ENCODE measurements around the gene APBA2.

APBA2 gene

DNA sequence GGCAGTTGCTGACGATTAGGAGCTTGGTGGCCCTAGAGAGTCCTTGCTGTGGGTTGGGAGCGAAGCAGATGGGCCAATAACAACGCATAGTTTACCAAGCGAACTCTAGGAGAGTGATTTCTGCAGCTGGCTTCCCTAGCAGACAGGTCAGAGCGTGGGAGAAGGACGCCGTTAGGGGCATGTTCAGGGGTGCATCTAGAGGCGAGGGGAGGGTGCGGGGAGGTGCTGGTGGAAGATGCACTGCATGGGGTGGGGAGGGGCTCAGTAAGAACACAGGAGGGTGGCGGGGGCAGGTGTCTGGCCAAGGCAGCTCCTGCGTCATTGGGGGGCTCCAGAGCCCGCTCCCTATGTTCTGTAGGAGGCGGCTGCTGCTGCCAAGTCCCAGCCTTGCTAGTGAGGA, 8.9 kb downstream of the APBA2 start:
- no peaks in the 10 kb centered on the region for H3K27me3 ChIP-seq (ENCODE audit: insufficient read depth, low read length)
- H3K4me1 ChIP-seq (ENCODE audit: insufficient read depth, low read length, severe bottlenecking) = no peaks in the 10 kb centered on the region
- H4K20me1 ChIP-seq (ENCODE audit: insufficient read depth, low read length) = no peaks in the 10 kb centered on the region

DNA sequence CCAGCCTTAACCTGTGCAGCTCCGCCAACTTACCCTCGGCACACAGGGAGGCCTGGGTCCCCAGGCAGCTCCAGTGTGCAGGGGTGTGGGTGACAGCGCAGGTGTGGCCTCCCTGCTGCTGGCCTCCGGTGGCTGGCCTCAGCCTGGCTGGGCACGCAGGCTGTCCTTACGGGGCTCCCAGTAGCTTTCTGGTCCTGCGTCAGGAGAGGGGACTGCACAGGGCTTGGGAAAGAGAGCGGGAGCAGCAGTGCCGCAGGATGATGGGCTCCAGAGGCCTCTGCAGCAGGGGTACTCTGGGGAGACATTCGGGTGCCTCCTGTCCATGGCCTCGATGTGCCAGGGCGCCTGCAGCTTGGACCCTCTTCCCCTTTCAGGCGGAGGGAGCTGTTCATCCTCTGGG, 9.4 kb downstream of the APBA2 start:
- no peaks in the 10 kb centered on the region for H3K79me2 ChIP-seq (ENCODE audit: insufficient read depth, low read length)
- no peaks in the 10 kb centered on the region for H3K27me3 ChIP-seq (ENCODE audit: insufficient read depth, low read length)
- no peaks in the 10 kb centered on the region for H3K9me2 ChIP-seq (ENCODE audit: low read depth, low read length)
- TF ChIP-seq EZH2 (IDR thresholded peaks at IDR 0.05; ENCODE audit: borderline replicate concordance, low read length) = no peak
- TF ChIP-seq, protein P1, sequence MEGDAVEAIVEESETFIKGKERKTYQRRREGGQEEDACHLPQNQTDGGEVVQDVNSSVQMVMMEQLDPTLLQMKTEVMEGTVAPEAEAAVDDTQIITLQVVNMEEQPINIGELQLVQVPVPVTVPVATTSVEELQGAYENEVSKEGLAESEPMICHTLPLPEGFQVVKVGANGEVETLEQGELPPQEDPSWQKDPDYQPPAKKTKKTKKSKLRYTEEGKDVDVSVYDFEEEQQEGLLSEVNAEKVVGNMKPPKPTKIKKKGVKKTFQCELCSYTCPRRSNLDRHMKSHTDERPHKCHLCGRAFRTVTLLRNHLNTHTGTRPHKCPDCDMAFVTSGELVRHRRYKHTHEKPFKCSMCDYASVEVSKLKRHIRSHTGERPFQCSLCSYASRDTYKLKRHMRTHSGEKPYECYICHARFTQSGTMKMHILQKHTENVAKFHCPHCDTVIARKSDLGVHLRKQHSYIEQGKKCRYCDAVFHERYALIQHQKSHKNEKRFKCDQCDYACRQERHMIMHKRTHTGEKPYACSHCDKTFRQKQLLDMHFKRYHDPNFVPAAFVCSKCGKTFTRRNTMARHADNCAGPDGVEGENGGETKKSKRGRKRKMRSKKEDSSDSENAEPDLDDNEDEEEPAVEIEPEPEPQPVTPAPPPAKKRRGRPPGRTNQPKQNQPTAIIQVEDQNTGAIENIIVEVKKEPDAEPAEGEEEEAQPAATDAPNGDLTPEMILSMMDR (IDR thresholded peaks at IDR 0.05; ENCODE audit: low read length) = no peak
- no peak overlapping the region for H2AFZ ChIP-seq (ENCODE audit: low read length)
- no peaks in the 10 kb centered on the region for H4K20me1 ChIP-seq (ENCODE audit: insufficient read depth, low read length)
- H3K4me2 ChIP-seq (ENCODE audit: low read length) = no peak overlapping the region
- no peaks in the 10 kb centered on the region for H3K9me3 ChIP-seq (ENCODE audit: low read length)
- H3F3A ChIP-seq (ENCODE audit: insufficient read depth, low read length) = no peaks in the 10 kb centered on the region
- H3K9ac ChIP-seq (ENCODE audit: low read length) = no peak overlapping the region
- no peaks in the 10 kb centered on the region for H3K36me3 ChIP-seq (ENCODE audit: insufficient read depth, low read length)
- H3K4me3 ChIP-seq (ENCODE audit: low read depth, low read length, poor library complexity, severe bottlenecking) = no peak overlapping the region
- H3K27ac ChIP-seq (ENCODE audit: low read depth, low read length, poor library complexity, severe bottlenecking) = no peak overlapping the region
- H3K4me1 ChIP-seq (ENCODE audit: insufficient read depth, low read length, severe bottlenecking) = no peaks in the 10 kb centered on the region

More for the DNA sequence above, 8.9 kb downstream of the APBA2 start:
- Histone ChIP-seq H3K27ac (ENCODE audit: low read depth, low read length, poor library complexity, severe bottlenecking) (no peak overlapping the region), H3K4me2 (ENCODE audit: low read length) (no peak overlapping the region), H3K9me2 (ENCODE audit: low read depth, low read length) (no peaks in the 10 kb centered on the region), H3K4me3 (ENCODE audit: low read depth, low read length, poor library complexity, severe bottlenecking) (no peak overlapping the region), H3K79me2 (ENCODE audit: insufficient read depth, low read length) (no peaks in the 10 kb centered on the region), H3F3A (ENCODE audit: insufficient read depth, low read length) (no peaks in the 10 kb centered on the region), H3K9ac (ENCODE audit: low read length) (no peak overlapping the region), H3K9me3 (ENCODE audit: low read length) (no peaks in the 10 kb centered on the region), H3K36me3 (ENCODE audit: insufficient read depth, low read length) (no peaks in the 10 kb centered on the region), H2AFZ (ENCODE audit: low read length) (no peak overlapping the region)
- TF ChIP-seq, protein P1 (IDR thresholded peaks at IDR 0.05; ENCODE audit: low read length) = no peak
- TF ChIP-seq EZH2 (IDR thresholded peaks at IDR 0.05; ENCODE audit: borderline replicate concordance, low read length) = no peak

DNA sequence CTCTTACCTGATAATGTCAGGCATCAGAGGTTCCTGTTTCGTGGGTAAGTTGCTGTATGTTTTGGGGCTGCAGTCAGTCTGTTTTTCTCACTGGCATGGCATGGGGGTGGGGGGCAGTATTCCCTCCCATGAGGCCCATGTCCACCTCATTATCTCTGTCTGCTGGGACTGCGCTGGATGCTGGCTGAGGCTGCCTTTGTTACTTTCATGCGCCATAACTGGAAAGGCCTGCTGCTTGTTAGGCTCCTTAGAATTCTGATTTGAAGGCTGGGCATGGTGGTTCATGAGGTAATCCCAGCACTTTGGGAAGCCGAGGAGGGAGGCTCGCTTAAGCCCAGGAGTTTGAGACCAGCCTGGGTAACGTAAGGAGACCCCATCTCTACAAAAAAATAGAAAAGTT, 9.8 kb downstream of the APBA2 start:
- Histone ChIP-seq H3F3A (ENCODE audit: insufficient read depth, low read length) (no peaks in the 10 kb centered on the region), H3K4me1 (ENCODE audit: insufficient read depth, low read length, severe bottlenecking) (no peaks in the 10 kb centered on the region), H3K27me3 (ENCODE audit: insufficient read depth, low read length) (no peaks in the 10 kb centered on the region), H2AFZ (ENCODE audit: low read length) (no peak overlapping the region), H3K27ac (ENCODE audit: low read depth, low read length, poor library complexity, severe bottlenecking) (no peak overlapping the region), H3K4me2 (ENCODE audit: low read length) (no peak overlapping the region), H3K9me2 (ENCODE audit: low read depth, low read length) (no peaks in the 10 kb centered on the region), H3K79me2 (ENCODE audit: insufficient read depth, low read length) (no peaks in the 10 kb centered on the region), H3K4me3 (ENCODE audit: low read depth, low read length, poor library complexity, severe bottlenecking) (no peak overlapping the region), H3K9ac (ENCODE audit: low read length) (no peak overlapping the region), H3K36me3 (ENCODE audit: insufficient read depth, low read length) (no peaks in the 10 kb centered on the region), H3K9me3 (ENCODE audit: low read length) (no peaks in the 10 kb centered on the region), H4K20me1 (ENCODE audit: insufficient read depth, low read length) (no peaks in the 10 kb centered on the region)
- TF ChIP-seq EZH2 (IDR thresholded peaks at IDR 0.05; ENCODE audit: borderline replicate concordance, low read length) = no peak
- TF ChIP-seq, protein P1 (IDR thresholded peaks at IDR 0.05; ENCODE audit: low read length) = no peak

All from OCI-LY1 (cell line).